PC-9 (cell line): ENCODE measurements around the gene SELENOF. TPM values are rescaled to one million over a fixed set of nuclear protein-coding genes. Genes with fewer than 3 reads are reported as not detected.

Experiments used
- BruUV-seq: library from RNA; stranded (reverse); fragments of 400-500 nt; replicated peaks from 2 replicates; lab custom pipeline; 2021; lab: Mats Ljungman, UMichigan
- CTCF ChIA-PET: fragments of 300-600 bp; sonication (Branson Sonifier 250); formaldehyde crosslinking; loops from one replicate; lab custom pipeline; 2022; ENCODE audit warnings: antibody characterized with exemption; lab: Charles Lee
- POLR2A ChIA-PET: fragments of 300-600 bp; sonication (Branson Sonifier 250); formaldehyde crosslinking; loops from one replicate; lab custom pipeline; 2022; ENCODE audit warnings: antibody characterized with exemption; ENCODE audit not compliant: unreplicated experiment; lab: Charles Lee
- DNase-seq, 2 experiments: peaks; one replicate each; pipeline versions ENCODE4 v3.0.0 to v3.0.0-alpha.2; 2015 to 2022; ENCODE audit warnings: mixed read lengths in 1 of 2
- H2AFZ ChIP-seq: fragments of 200-600 bp; sonication (generic); 2 replicates; pipeline ENCODE4 v1.8.1; 2017; ENCODE audit warnings: antibody characterized with exemption
- H3F3A ChIP-seq: fragments of 200-600 bp; sonication (generic); 2 replicates; pipeline ENCODE4 v1.8.1; 2017; ENCODE audit warnings: antibody characterized with exemption, mild to moderate bottlenecking, low read depth; ENCODE audit not compliant: insufficient read depth
- H3K27ac ChIP-seq: fragments of 200-600 bp; sonication (generic); 2 replicates; pipeline ENCODE4 v1.6.1; 2016; ENCODE audit warnings: mixed run types
- H3K27me3 ChIP-seq: fragments of 200-600 bp; sonication (generic); 2 replicates; pipeline ENCODE4 v1.6.1; 2016; ENCODE audit warnings: low read depth, mixed run types; ENCODE audit not compliant: insufficient read depth
- H3K36me3 ChIP-seq: fragments of 200-600 bp; sonication (generic); 2 replicates; pipeline ENCODE4 v1.6.1; 2016; ENCODE audit warnings: low read depth, mixed run types
- H3K4me1 ChIP-seq: fragments of 200-600 bp; sonication (generic); replicated peaks from 2 replicates; pipeline ENCODE4 v1.6.1; 2016; ENCODE audit warnings: mixed run types; ENCODE audit not compliant: insufficient read depth
- H3K4me2 ChIP-seq: fragments of 200-600 bp; sonication (generic); 2 replicates; pipeline ENCODE4 v1.6.1; 2017; ENCODE audit warnings: mixed run types
- H3K4me3 ChIP-seq: fragments of 200-600 bp; sonication (generic); 2 replicates; pipeline ENCODE4 v1.6.1; 2016; ENCODE audit warnings: mixed run types
- H3K79me2 ChIP-seq: fragments of 200-600 bp; sonication (generic); 2 replicates; pipeline ENCODE4 v1.6.1; 2017; ENCODE audit warnings: low read depth, mixed run types
- H3K9me2 ChIP-seq: fragments of 200-600 bp; sonication (generic); 2 replicates; pipeline ENCODE4 v1.8.1; 2017; ENCODE audit warnings: mild to moderate bottlenecking; ENCODE audit not compliant: insufficient read depth
- H3K9me3 ChIP-seq: fragments of 200-600 bp; sonication (generic); 2 replicates; pipeline ENCODE4 v1.8.1; 2016; ENCODE audit warnings: low read depth; ENCODE audit not compliant: insufficient read depth
- H4K20me1 ChIP-seq: fragments of 200-600 bp; sonication (generic); 2 replicates; pipeline ENCODE4 v1.8.1; 2017; ENCODE audit not compliant: insufficient read depth
- CTCF ChIP-seq: fragments of 200-600 bp; sonication (generic); conservative IDR thresholded peaks from 2 replicates; pipeline ENCODE4 v1.6.1; 2017; ENCODE audit warnings: mixed run types, antibody characterized with exemption, mild to moderate bottlenecking, moderate library complexity
- EZH2 ChIP-seq: fragments of 200-600 bp; sonication (generic); IDR thresholded peaks from 2 replicates; pipeline ENCODE4 v1.8.0; 2017; ENCODE audit warnings: antibody characterized with exemption, low read depth
- intact Hi-C: fragments of 100-400 bp; cut with micrococcal nuclease; formaldehyde crosslinking; loops from one replicate; pipeline ENCODE4 v1.10.0; 2022; ENCODE audit not compliant: unreplicated experiment
- total RNA-seq: library from RNA; stranded (reverse); gene quantifications from 2 replicates; pipeline ENCODE4 v1.2.3, GENCODE V29; 2021

Gene SELENOF
- total RNA-seq, 1 experiment from 2014 or later = 137 TPM

- ChIA-PET POLR2A (interaction anchor here (0.6 kb wide), 1 partner anchor 213 kb away, joined by 6 read pairs; no protein-coding TSS in a partner anchor), CTCF (no interaction called here)
- TF ChIP-seq CTCF = no peak
- intact Hi-C loops = no loop called here
- Histone ChIP-seq H2AFZ (no peak overlapping the region), H3K4me1 (no peaks in the 10 kb centered on the region), H4K20me1 (no peaks in the 10 kb centered on the region), H3K27ac (no peak overlapping the region), H3K27me3 (no peaks in the 10 kb centered on the region), H3F3A (no peaks in the 10 kb centered on the region), H3K9me3 (peaks cover 26% of the 10 kb centered on the region), H3K4me3 (no peak overlapping the region), H3K4me2 (no peak overlapping the region), H3K79me2 (peaks cover 76% of the 10 kb centered on the region), H3K36me3 (peaks cover under 1% of the 10 kb centered on the region; the same call in 1 of the 2 replicates), H3K9me2 (peaks cover 9% of the 10 kb centered on the region; the same call in 1 of the 2 replicates)
- no TSS peak for BruUV-seq
- no peak for DNase-seq
These were observed 13.0 kb upstream of the SELENOF start for GRCh38 chr1:86926883-86927282.

GRCh38 chr1:86925742-86926141, 11.8 kb upstream of the SELENOF start:
- TF ChIP-seq EZH2 = no peak
- TF ChIP-seq CTCF = no peak
- Histone ChIP-seq H4K20me1 (no peaks in the 10 kb centered on the region), H3K36me3 (peaks cover 5% of the 10 kb centered on the region; the same call in 1 of the 2 replicates), H3K4me2 (no peak overlapping the region), H2AFZ (no peak overlapping the region), H3K79me2 (peaks cover 78% of the 10 kb centered on the region), H3K27ac (no peak overlapping the region), H3K4me1 (no peaks in the 10 kb centered on the region), H3K27me3 (no peaks in the 10 kb centered on the region), H3K9me3 (peaks cover 34% of the 10 kb centered on the region), H3K9me2 (peaks cover 6% of the 10 kb centered on the region; the same call in 1 of the 2 replicates), H3K4me3 (no peak overlapping the region), H3F3A (no peaks in the 10 kb centered on the region)
- no peak for DNase-seq
- CTCF ChIA-PET = no interaction called here
- POLR2A ChIA-PET = no interaction called here
- BruUV-seq = no TSS peak
- intact Hi-C loops = no loop called here

DNA sequence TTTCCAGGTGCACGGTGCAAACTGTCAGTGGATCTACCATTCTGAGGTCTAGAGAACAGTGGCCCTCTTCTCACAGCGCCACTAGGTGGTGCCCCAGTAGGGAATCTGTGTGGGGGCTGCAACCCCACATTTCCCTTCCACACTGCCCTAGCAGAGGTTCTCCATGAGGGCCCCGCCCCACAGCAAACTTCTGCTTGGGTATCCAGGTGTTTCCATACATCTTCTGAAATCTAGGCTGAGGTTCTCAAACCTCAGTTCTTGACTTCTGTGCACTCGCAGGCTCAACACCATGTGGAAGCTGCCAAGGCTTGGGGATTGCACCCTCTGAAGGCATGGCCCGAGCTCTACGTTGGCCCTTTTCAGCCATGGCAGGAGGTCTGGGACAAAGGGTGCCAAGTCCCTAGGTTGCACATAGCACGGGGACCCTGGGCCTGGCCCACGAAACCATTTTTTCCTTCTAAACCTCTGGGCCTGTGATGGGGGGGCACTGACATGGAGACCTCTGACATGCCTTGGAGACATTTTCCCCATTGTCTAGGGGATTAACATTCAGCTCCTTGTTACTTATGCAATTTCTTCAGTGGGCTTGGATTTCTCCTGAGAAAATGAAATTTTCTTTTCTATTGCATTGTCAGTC, 10.5 kb upstream of the SELENOF start:
- TF ChIP-seq CTCF = no peak
- H3K79me2 ChIP-seq = peaks cover 78% of the 10 kb centered on the region
- ChIA-PET POLR2A (no interaction called here), CTCF (no interaction called here)
- no peak overlapping the region for H3K4me3 ChIP-seq
- H3K36me3 ChIP-seq = peaks cover 5% of the 10 kb centered on the region; the same call in 1 of the 2 replicates
- intact Hi-C loops = no loop called here
- no peak overlapping the region for H3K27ac ChIP-seq
- no peak overlapping the region for H2AFZ ChIP-seq
- no peak overlapping the region for H3K4me2 ChIP-seq
- peaks cover 34% of the 10 kb centered on the region for H3K9me3 ChIP-seq
- no TSS peak for BruUV-seq
- DNase-seq = no peak
- H3K4me1 ChIP-seq = no peaks in the 10 kb centered on the region
- H4K20me1 ChIP-seq = no peaks in the 10 kb centered on the region
- peaks cover 9% of the 10 kb centered on the region; the same call in 1 of the 2 replicates for H3F3A ChIP-seq
- no peaks in the 10 kb centered on the region for H3K27me3 ChIP-seq
- H3K9me2 ChIP-seq = no peaks in the 10 kb centered on the region
